ENCODE measurements around the gene PRXL2A.

Gene PRXL2A

DNA sequence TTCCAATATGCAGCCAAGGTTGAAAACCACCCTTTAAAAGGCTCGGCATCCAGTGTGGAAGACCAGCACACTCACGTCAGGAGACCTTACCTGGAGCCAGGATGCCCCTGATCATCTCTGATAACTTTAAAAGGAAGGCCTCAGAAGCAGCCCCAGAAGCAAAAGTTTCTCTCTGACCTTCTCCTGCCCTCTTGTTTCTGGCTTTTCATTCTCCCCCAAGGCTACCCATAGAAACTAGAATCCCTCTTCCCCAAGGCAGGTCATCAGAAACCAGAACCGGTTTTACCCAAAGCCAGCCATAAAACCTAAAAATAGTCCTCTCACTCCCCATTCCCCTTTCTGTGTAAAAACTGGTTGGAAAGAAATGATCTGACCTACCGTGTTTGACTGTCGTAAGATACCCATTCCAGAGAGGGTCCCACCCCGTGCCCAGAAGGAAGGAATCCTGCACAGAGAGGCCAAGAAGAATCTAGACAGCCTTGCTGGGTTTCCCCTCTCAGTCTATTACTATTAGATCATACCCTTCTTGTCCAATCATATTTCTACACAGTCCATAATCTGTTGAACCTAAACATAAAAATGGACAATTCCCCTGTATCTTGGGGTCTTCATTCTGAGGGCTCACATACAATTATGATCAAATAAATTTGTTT is 28.2 kb downstream of the PRXL2A start:
- Histone ChIP-seq H3K27me3 (ENCODE audit: insufficient read depth, poor library complexity, severe bottlenecking) (no peaks in the 10 kb centered on the region), H3K27ac (replicated peaks) (no peak overlapping the region), H3K4me3 (replicated peaks; ENCODE audit: insufficient read depth, low read length) (no peak overlapping the region)
- no peak for TF ChIP-seq SPI1 (IDR thresholded peaks at IDR 0.05; ENCODE audit: borderline replicate concordance, low read depth)
- TF ChIP-seq, protein P1, sequence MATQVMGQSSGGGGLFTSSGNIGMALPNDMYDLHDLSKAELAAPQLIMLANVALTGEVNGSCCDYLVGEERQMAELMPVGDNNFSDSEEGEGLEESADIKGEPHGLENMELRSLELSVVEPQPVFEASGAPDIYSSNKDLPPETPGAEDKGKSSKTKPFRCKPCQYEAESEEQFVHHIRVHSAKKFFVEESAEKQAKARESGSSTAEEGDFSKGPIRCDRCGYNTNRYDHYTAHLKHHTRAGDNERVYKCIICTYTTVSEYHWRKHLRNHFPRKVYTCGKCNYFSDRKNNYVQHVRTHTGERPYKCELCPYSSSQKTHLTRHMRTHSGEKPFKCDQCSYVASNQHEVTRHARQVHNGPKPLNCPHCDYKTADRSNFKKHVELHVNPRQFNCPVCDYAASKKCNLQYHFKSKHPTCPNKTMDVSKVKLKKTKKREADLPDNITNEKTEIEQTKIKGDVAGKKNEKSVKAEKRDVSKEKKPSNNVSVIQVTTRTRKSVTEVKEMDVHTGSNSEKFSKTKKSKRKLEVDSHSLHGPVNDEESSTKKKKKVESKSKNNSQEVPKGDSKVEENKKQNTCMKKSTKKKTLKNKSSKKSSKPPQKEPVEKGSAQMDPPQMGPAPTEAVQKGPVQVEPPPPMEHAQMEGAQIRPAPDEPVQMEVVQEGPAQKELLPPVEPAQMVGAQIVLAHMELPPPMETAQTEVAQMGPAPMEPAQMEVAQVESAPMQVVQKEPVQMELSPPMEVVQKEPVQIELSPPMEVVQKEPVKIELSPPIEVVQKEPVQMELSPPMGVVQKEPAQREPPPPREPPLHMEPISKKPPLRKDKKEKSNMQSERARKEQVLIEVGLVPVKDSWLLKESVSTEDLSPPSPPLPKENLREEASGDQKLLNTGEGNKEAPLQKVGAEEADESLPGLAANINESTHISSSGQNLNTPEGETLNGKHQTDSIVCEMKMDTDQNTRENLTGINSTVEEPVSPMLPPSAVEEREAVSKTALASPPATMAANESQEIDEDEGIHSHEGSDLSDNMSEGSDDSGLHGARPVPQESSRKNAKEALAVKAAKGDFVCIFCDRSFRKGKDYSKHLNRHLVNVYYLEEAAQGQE (IDR thresholded peaks at IDR 0.05; ENCODE audit: insufficient replicate concordance, low read depth) = no peak
- TF ChIP-seq, protein P2, sequence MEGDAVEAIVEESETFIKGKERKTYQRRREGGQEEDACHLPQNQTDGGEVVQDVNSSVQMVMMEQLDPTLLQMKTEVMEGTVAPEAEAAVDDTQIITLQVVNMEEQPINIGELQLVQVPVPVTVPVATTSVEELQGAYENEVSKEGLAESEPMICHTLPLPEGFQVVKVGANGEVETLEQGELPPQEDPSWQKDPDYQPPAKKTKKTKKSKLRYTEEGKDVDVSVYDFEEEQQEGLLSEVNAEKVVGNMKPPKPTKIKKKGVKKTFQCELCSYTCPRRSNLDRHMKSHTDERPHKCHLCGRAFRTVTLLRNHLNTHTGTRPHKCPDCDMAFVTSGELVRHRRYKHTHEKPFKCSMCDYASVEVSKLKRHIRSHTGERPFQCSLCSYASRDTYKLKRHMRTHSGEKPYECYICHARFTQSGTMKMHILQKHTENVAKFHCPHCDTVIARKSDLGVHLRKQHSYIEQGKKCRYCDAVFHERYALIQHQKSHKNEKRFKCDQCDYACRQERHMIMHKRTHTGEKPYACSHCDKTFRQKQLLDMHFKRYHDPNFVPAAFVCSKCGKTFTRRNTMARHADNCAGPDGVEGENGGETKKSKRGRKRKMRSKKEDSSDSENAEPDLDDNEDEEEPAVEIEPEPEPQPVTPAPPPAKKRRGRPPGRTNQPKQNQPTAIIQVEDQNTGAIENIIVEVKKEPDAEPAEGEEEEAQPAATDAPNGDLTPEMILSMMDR (IDR thresholded peaks at IDR 0.05; ENCODE audit: insufficient read depth, low read length) = no peak
- no peak for TF ChIP-seq POLR2AphosphoS5 (IDR thresholded peaks at IDR 0.05; ENCODE audit: low read depth)
- no peak for TF ChIP-seq GABPA (IDR thresholded peaks at IDR 0.05; ENCODE audit: low read depth)
- DNase-seq (ENCODE audit: low read depth in 1 of 2, low spot score in 1 of 2) = no peak

DNA sequence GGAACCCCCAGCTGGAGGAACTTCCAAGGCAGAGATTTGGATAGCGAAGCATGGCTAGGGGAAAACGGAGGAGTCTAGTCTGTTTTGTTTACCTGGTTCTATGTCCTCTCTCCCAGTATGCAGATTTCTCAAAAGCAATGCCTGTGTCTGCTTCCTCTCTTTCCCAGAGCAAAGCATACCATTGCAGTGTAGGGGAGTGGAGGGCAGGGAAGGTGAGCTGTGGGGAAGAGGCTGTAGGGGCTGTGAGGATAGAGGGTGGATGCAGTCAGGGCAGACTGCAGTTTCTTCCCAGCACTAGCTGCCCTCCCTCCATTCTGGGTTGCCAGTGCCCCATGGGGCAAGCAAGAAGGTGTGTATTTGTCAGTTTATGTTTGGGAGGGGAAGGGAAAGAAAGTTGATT is 28.9 kb downstream of the PRXL2A start:
- TF ChIP-seq, protein P2 (IDR thresholded peaks at IDR 0.05; ENCODE audit: insufficient read depth, low read length) = no peak
- TF ChIP-seq POLR2AphosphoS5 (IDR thresholded peaks at IDR 0.05; ENCODE audit: low read depth) = no peak
- TF ChIP-seq, protein P1 (IDR thresholded peaks at IDR 0.05; ENCODE audit: insufficient replicate concordance, low read depth) = no peak
- no peak for TF ChIP-seq SPI1 (IDR thresholded peaks at IDR 0.05; ENCODE audit: borderline replicate concordance, low read depth)
- no peak for TF ChIP-seq GABPA (IDR thresholded peaks at IDR 0.05; ENCODE audit: low read depth)
- H3K27ac ChIP-seq (replicated peaks) = no peak overlapping the region
- no peaks in the 10 kb centered on the region for H3K27me3 ChIP-seq (ENCODE audit: insufficient read depth, poor library complexity, severe bottlenecking)
- no peak for DNase-seq (ENCODE audit: low read depth in 1 of 2, low spot score in 1 of 2)
- H3K4me3 ChIP-seq (replicated peaks; ENCODE audit: insufficient read depth, low read length) = no peak overlapping the region

- Histone ChIP-seq H3K27me3 (ENCODE audit: insufficient read depth, poor library complexity, severe bottlenecking) (no peaks in the 10 kb centered on the region), H3K27ac (replicated peaks) (no peak overlapping the region), H3K4me3 (replicated peaks; ENCODE audit: insufficient read depth, low read length) (no peak overlapping the region)
- no peak for DNase-seq (ENCODE audit: low read depth in 1 of 2, low spot score in 1 of 2)
- no peak for TF ChIP-seq POLR2AphosphoS5 (IDR thresholded peaks at IDR 0.05; ENCODE audit: low read depth)
- TF ChIP-seq, protein P2 (IDR thresholded peaks at IDR 0.05; ENCODE audit: insufficient read depth, low read length) = no peak
- TF ChIP-seq, protein P1 (IDR thresholded peaks at IDR 0.05; ENCODE audit: insufficient replicate concordance, low read depth) = no peak
- TF ChIP-seq GABPA (IDR thresholded peaks at IDR 0.05; ENCODE audit: low read depth) = no peak
- no peak for TF ChIP-seq SPI1 (IDR thresholded peaks at IDR 0.05; ENCODE audit: borderline replicate concordance, low read depth)
Measured at GRCh38 chr10:80441831-80442230, 33.5 kb downstream of the PRXL2A start.

All from HL-60 (cell line).